NCI-H2171 treated with DMSO at 0.1 percent for 48 hours (cell line): Measurements from ENCODE around the gene ITIH1.
A peak's percentile ranks its signal among the peaks of the same experiment; 100 is the strongest.
"Not testable (repeated sequence)": the region's sequence is repeated elsewhere in the genome, so short reads cannot be mapped to it uniquely, and the experiment has no call there.

ENCODE experiments used
- DNase-seq: peaks from one replicate; lab custom pipeline; 2025; lab: John Stamatoyannopoulos, UW

The ITIH1 gene, protein sequence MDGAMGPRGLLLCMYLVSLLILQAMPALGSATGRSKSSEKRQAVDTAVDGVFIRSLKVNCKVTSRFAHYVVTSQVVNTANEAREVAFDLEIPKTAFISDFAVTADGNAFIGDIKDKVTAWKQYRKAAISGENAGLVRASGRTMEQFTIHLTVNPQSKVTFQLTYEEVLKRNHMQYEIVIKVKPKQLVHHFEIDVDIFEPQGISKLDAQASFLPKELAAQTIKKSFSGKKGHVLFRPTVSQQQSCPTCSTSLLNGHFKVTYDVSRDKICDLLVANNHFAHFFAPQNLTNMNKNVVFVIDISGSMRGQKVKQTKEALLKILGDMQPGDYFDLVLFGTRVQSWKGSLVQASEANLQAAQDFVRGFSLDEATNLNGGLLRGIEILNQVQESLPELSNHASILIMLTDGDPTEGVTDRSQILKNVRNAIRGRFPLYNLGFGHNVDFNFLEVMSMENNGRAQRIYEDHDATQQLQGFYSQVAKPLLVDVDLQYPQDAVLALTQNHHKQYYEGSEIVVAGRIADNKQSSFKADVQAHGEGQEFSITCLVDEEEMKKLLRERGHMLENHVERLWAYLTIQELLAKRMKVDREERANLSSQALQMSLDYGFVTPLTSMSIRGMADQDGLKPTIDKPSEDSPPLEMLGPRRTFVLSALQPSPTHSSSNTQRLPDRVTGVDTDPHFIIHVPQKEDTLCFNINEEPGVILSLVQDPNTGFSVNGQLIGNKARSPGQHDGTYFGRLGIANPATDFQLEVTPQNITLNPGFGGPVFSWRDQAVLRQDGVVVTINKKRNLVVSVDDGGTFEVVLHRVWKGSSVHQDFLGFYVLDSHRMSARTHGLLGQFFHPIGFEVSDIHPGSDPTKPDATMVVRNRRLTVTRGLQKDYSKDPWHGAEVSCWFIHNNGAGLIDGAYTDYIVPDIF

DNA sequence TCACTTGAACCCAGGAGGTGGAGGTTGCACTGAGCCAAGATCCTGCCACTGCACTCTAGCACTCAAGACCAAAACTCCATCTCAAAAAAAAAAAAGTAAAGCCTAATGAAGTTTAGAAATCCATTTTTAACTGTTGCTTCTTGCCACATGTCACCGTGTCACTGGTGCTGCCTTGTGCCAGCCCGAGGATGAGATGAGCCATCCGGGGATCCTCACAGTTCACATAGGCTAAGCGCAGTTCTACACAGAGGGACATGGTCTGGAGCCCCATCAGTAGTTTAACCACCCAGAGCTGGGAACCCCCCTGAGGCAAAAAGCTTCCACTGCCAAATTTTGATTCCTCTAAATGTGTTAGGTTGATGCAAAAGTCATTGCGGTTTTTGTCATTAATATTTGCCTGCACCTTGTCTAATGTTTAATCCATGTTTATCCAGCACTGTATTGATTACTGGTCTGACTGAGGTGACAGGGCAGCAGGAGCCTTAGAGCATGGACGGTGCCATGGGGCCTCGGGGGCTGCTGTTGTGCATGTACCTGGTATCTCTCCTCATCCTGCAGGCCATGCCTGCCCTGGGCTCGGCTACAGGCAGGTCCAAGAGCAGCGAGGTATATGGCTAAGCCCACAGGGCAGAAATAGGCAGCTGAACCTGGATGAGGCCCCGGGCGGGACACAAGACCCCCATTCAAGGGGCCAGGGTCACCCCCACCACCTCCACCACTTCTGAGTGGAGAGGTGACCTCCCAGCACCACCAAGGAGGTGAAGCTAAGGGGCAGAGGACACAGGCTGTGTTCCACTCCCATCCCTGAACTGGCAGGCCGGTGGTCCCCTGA lies at the start of gene ITIH1:
Gene ITIH1 (plus strand): TSS at position 473 of the 832 bp plus-strand sequence. CDS start 17 bp downstream, at position 490.
- DNase-seq = no peak

GRCh38 chr3:52728753-52729152 lies 48.6 kb upstream of the ITIH1 start:
- DNase-seq = not testable (repeated sequence)

GRCh38 chr3:52730681-52731080 lies 46.7 kb upstream of the ITIH1 start:
- no peak for DNase-seq

DNA sequence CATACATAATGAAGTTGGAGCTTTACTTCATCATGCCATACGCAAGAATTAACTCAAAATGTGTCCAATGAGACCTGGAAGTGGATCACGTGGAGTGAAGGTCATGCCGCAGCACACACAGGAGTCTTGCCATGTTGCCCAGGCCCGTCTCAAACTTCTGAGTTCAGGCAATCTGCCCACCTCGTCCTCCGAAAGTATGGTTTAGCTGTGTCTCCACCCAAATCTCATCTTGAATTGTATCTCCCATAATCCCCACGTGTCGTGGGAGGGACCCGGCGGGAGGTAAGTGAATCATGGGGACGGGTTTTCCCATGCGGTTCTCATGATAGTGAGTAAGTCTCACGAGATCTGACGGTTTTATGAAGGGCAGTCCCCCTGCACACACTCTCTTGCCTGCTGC lies 45.8 kb upstream of the ITIH1 start:
- DNase-seq = no peak

DNA sequence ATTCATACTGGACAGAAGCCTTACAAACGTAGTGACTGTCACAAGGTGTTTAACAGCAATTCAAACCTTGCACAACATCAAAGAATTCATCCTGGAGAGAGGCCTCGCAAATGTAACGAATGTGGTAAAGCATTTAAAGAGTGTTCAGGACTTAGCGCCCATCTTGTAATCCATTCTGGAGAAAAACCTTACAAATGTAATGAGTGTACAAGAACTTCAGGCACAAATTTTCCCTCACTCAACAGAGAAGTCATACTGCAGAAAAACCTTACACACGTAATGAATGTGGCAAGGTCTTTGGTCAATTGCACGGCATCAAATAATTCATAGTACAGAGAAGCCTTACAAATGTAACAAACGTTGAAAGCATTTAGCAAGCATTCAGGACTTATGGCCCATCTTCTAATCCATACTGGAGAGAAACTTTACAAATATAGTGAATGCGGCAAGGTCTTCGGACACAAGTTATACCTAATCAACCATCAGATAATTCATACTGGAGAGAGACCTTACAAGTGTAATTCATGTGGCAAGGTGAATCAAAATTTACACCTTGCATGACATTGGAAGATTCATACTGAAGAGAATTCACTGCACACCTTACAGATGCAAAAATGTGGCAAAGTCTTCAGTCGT lies 44.0 kb upstream of the ITIH1 start:
- DNase-seq = no peak

DNA sequence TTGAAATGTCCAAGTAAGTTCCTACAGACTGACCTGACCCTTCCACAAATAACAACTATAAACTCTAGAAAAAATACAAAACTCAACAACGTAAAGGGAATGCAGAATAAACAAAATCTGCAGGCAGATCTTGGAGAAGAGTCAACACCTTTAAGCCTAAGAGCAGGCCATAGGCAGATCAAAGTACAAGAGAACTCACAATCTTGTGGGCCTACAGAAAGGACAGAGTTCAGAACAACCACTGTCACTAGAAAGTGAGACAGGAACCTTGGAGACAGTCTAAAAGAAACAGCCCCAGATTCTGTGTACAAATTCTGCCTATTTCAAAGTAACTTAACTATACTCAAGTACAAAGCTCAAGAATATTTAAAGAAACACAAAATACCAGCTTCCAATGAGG lies 37.7 kb upstream of the ITIH1 start:
- no peak for DNase-seq

DNA sequence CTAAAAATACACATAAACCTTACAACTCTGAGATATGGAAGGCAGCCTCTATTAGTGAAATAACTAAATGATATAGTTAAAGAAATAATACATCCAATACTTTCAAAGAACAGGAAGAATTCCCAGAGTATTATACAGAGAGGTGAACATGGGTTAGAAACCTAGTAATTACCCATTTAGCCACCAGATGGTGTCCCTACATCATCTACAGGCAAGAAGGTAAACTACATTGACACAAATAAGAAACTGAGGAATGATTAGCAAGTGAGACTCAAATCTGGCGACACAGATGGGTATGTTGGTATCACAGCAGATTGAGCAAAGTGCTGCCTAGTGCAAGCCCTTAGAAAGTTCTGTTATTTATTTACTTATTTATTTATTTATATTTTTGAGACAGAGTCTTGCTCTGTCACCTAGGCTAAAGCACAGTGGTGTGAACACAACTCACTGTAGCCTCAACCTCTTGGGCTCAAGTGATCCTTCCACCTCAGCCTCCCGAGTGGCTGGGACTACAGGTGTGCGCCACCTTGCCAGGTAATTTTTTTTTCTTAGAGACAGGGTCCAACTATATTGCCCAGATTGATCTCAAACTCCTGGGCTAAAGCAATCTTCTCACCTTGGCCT lies 34.9 kb upstream of the ITIH1 start:
- peak; percentile 4 for DNase-seq

DNA sequence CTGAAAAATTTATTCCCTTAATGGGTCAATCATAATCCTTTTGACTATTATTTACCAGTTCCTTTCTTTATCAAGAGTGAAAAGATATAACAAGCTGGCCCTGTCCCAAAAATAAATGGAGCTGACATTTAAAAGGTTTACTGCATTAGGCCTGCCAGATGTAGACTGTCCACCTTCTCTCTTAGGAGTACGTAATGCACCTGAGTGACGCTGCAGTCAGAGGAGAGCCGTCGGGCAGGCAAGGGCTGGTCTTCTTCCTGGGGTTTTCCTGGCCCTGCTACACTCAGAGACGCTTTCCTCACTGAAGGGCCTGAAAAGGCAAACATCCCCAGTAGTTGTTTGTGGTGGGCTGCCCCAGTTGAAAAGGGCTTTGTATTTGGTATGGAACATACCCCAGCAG lies 34.2 kb upstream of the ITIH1 start:
- DNase-seq = no peak

- DNase-seq = no peak
These were observed 33.7 kb upstream of the ITIH1 start for GRCh38 chr3:52743721-52744120.

DNA sequence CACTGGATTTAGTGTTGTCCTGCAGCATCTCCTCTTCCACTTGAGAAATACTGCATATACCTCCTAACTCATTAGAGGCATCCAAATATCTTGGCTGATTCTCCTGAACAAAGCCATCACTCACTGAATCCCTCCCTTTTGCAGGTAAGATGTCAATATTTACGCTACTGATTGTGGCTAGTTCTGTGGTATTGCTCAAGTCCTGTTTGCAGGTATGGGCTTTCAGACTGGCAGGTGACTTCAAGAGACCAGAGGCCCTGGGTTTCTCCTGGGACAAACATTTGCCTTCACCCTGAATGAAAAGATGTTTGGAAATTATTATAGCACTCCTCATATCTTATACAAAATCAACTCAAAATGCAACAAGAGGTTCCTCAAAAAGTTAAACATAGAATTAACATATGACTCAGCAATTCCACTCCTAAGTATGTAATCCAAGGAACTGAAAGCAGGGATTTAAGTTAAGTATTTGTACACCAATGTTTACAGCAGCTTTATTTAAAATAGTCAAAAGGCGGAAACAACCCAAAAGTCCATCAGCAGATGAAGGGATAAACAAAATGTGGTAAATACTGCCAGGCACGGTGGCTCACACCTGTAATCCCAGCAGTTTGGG lies 25.2 kb upstream of the ITIH1 start:
- no peak for DNase-seq

- no peak for DNase-seq
These were observed 23.0 kb upstream of the ITIH1 start for GRCh38 chr3:52754373-52754772.

DNA sequence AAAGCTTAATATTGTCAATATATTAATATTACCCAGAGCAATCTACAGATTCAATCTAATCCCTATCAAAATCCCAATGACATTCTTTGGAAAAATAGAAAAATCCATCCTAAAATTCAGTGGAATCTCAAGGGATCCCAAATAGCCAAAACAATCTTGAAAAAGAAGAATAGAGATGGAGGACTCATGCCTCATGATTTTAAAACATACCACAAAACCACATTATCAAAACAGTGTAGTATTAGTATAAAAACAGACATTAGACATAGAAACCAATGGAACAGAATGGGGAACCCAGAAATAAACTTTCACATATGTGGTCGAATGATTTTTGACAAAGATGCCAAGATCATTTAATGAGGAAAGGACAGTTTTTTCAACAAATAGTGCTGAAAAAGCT lies 21.3 kb upstream of the ITIH1 start:
- DNase-seq = no peak

DNA sequence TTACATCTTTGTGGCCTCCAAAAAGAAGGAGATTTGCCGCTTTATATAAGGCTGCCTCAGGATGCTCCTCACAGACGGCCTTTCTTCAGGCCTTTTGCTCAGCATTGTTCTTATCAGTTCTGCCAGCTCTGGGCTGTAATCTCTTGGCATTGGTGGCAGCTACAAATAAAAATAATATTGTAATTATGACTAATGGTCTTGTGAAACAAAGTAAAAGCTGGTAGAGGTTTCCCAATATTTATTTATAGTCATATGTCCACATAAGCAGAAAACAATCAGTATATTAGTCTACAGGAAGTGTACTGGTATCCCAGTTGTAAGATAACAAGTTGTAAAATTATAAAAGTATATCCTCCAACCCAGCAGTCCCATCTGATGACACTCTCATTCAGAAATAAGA lies 13.9 kb upstream of the ITIH1 start:
- DNase-seq = no peak

DNA sequence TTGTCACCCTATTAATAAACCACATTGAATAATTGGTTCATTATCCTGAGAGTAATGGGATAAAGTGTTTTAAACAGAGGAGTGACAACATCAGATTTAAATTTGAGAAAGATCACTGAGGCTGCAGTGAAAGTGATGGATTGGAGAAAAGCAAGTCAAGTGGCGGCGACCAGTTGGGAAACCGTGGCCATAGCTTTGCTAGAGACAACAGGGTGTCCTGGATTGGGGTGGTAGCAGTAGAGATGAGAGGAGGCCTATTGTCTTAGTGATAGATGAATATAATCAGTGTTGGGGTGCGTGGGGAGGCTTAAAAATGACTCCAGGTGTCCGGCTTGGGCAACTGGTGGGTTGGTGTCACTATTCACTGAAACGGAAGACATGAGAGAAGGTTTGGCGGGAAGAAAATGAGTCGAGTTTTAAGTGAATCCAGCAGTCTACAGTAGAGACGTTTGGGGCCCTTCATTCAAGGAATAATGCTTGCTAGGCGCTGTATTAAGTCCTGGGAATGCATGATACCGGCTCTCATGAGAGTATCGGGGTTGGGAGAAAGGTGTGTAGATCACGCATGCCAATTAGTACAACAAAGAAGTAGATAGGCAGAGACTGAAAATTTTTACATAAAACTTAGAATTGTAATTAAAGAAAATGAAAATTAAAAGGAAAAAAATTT lies 7.5 kb upstream of the ITIH1 start:
- DNase-seq = no peak

DNA sequence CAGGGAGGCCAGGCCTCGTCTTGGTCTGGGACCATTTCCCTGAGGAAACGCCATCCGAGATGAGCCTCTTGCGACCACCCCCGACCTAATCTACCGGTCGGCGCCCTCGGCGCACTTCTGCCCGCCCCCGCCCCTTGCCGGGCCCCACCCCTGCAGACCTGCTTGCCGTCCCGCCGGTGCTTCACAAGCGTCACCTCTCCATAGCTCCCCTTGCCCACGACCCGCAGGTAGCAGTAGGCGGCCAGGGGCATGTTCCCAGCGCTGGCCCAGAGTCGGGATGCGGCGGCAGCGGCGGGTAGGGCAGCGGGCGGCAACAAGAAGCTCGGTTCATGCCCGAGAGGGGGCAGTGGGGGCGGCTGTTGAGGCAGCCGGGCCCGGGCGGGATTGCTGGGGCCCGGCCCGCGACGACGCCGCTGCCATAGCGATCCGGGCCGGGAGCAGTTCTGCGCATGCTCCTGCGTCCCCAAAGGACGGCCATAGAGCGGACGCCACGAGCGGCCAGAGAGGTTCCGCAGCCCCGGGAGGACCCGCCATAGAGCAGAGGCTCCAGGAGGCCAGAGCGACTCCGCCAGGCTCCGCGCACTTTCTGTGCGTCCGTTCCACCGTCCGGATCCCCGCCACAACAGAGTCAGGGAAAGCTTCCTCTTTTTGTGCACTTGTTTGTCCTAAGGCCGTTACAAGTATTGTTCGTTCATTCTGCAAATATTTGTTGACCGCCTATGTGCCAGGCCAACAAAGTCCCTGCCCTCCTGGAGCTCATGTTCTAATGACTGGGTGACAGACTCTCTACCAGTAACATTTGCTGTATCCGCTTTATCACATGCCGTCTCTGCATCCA lies 6.7 kb upstream of the ITIH1 start, which contains the start of gene NEK4:
Gene NEK4 (minus strand): TSS at position 445 of the 838 bp plus-strand sequence. CDS start 194 bp downstream, at position 251.
- DNase-seq = peak; percentile 83

- DNase-seq = no peak
These were observed 6.1 kb upstream of the ITIH1 start for GRCh38 chr3:52771334-52771681.

- DNase-seq = no peak
These were observed 5.7 kb upstream of the ITIH1 start for GRCh38 chr3:52771702-52772101.

GRCh38 chr3:52773361-52774065 lies 3.9 kb upstream of the ITIH1 start:
- DNase-seq = no peak
